ENCODE data around the gene COL15A1. TPM values are rescaled to one million over a fixed set of nuclear protein-coding genes. Genes with fewer than 3 reads are reported as not detected.

Gene COL15A1
- total and polyA plus RNA-seq, 2 of the 13 experiments (the other 11 are each of a cell fraction or from before 2014, with no cell fraction given), result not detected

GRCh38 chr9:98964201-98964600, 20.5 kb downstream of the COL15A1 start:
- ChIA-PET POLR2A (no interaction called here), CTCF (ENCODE audit: low intra/inter-chr PET ratio, low total read pairs) (no interaction called here)
- Histone ChIP-seq H3K4me1 (ENCODE audit: insufficient read depth, low read length) (no peaks in the 10 kb centered on the region), H3K4me2 (ENCODE audit: low read depth, low read length) (no peak overlapping the region), H3K9ac (ENCODE audit: insufficient read depth, low read depth, low read length) (no peak overlapping the region), H3K4me3 (replicated peaks in 1 of 3; ENCODE audit: insufficient read depth in 1 of 3, low read depth in 2 of 3, low read length in 3 of 3) (no peak overlapping the region), H3K27ac (ENCODE audit: extremely low read length, insufficient read depth, low read length) (no peak overlapping the region), H3K79me2 (ENCODE audit: insufficient read depth, low read length) (no peaks in the 10 kb centered on the region), H3K27me3 (ENCODE audit: control insufficient read depth in 1 of 2, insufficient read depth in 2 of 2, low read length in 2 of 2) (peaks cover 0 to 11% of the 10 kb centered on the region in 2 experiments; a peak in 2 of 5 replicates), H2AFZ (ENCODE audit: low read length) (no peak overlapping the region), H4K20me1 (ENCODE audit: insufficient read depth, low read length) (no peaks in the 10 kb centered on the region), H3K36me3 (replicated peaks in 1 of 2; ENCODE audit: control insufficient read depth in 1 of 2, insufficient read depth in 2 of 2, low read length in 2 of 2) (no peaks in the 10 kb centered on the region), H3K9me3 (ENCODE audit: low read length) (no peaks in the 10 kb centered on the region)
- intact Hi-C loops (cut with micrococcal nuclease; ENCODE audit: unreplicated experiment) (no loop called here), in situ Hi-C loops (cut with HindIII; ENCODE audit: extremely low pct_ligation_motif_present, low pct_unique_long_range_greater_than_20kb) (no loop called here)
- no peak for FAIRE-seq
- no peak for DNase-seq (ENCODE audit: low spot score)
- no TSS peak for BruUV-seq (replicated peaks)
- 0% methylated on average over 2 of the region's 2 CpGs for WGBS (ENCODE audit: low lambda C conversion rate)
- ATAC-seq, result no peak
- no peak for TF ChIP-seq ATF4 (CRISPR knock-in tag; IDR thresholded peaks at IDR 0.05)
- TF ChIP-seq GLMP (CRISPR knock-in tag; IDR thresholded peaks at IDR 0.05; ENCODE audit: borderline replicate concordance), result no peak

- H3K36me3 ChIP-seq (replicated peaks in 1 of 2; ENCODE audit: control insufficient read depth in 1 of 2, insufficient read depth in 2 of 2, low read length in 2 of 2), result no peaks in the 10 kb centered on the region
- no peak overlapping the region for H3K4me2 ChIP-seq (ENCODE audit: low read depth, low read length)
- peaks cover 0 to 11% of the 10 kb centered on the region in 2 experiments; a peak in 2 of 5 replicates for H3K27me3 ChIP-seq (ENCODE audit: control insufficient read depth in 1 of 2, insufficient read depth in 2 of 2, low read length in 2 of 2)
- intact Hi-C loops (cut with micrococcal nuclease; ENCODE audit: unreplicated experiment), result no loop called here
- no peak overlapping the region for H2AFZ ChIP-seq (ENCODE audit: low read length)
- CTCF ChIA-PET (ENCODE audit: low intra/inter-chr PET ratio, low total read pairs), result no interaction called here
- H3K4me1 ChIP-seq (ENCODE audit: insufficient read depth, low read length), result no peaks in the 10 kb centered on the region
- WGBS (ENCODE audit: low lambda C conversion rate), result 0% methylated on average over 1 of the region's 7 CpGs
- no peak overlapping the region for H3K27ac ChIP-seq (ENCODE audit: extremely low read length, insufficient read depth, low read length)
- no TSS peak for BruUV-seq (replicated peaks)
- ATAC-seq (no peak), FAIRE-seq (no peak), DNase-seq (ENCODE audit: low spot score) (no peak)
- in situ Hi-C loops (cut with HindIII; ENCODE audit: extremely low pct_ligation_motif_present, low pct_unique_long_range_greater_than_20kb), result no loop called here
- POLR2A ChIA-PET, result no interaction called here
- H3K9ac ChIP-seq (ENCODE audit: insufficient read depth, low read depth, low read length), result no peak overlapping the region
- H3K9me3 ChIP-seq (ENCODE audit: low read length), result no peaks in the 10 kb centered on the region
- no peaks in the 10 kb centered on the region for H4K20me1 ChIP-seq (ENCODE audit: insufficient read depth, low read length)
- TF ChIP-seq IRF1 (CRISPR knock-in tag; IDR thresholded peaks at IDR 0.05; ENCODE audit: low read depth), result no peak
- no peak for TF ChIP-seq NKX3-1 (CRISPR knock-in tag; IDR thresholded peaks at IDR 0.05)
- no peak overlapping the region for H3K4me3 ChIP-seq (replicated peaks in 1 of 3; ENCODE audit: insufficient read depth in 1 of 3, low read depth in 2 of 3, low read length in 3 of 3)
- no peaks in the 10 kb centered on the region for H3K79me2 ChIP-seq (ENCODE audit: insufficient read depth, low read length)
Observed at GRCh38 chr9:98964911-98965336, 21.2 kb downstream of the COL15A1 start.
